ENCODE results near the gene SLC12A7. TPM values are rescaled to one million over a fixed set of nuclear protein-coding genes. Genes with fewer than 3 reads are reported as not detected.
A peak's percentile ranks its signal among the peaks of the same experiment; 100 is the strongest.

Gene SLC12A7
- total RNA-seq, 1 experiment from 2014 or later, result 30.8 TPM

GRCh38 chr5:1135696-1136525, 24.0 kb upstream of the SLC12A7 start:
- H2AK5ac ChIP-seq (ENCODE audit: insufficient read length, low read length), result no peak overlapping the region
- H3K4me2 ChIP-seq (ENCODE audit: insufficient read depth, insufficient read length, low read length), result no peak overlapping the region
- H2BK120ac ChIP-seq (ENCODE audit: low read depth, low read length, poor library complexity, severe bottlenecking), result no peak overlapping the region
- no peaks in the 10 kb centered on the region for H3K9me3 ChIP-seq (ENCODE audit: control insufficient read depth, low read depth, low read length)
- no peak overlapping the region for H3K56ac ChIP-seq (ENCODE audit: insufficient read length, low read depth, low read length)
- no peak overlapping the region for H2BK5ac ChIP-seq (ENCODE audit: insufficient read length, low read length)
- no peak overlapping the region for H3T11ph ChIP-seq (ENCODE audit: low read length)
- H3K27me3 Mint-ChIP-seq (ENCODE audit: low read depth), result peaks cover 4% of the 10 kb centered on the region
- H4K5ac ChIP-seq (ENCODE audit: insufficient read length, low read depth, low read length), result no peak overlapping the region
- peak overlapping the region in 1 of 2 experiments; percentile 45; a peak in 1 of 5 replicates for H3K4me3 Mint-ChIP-seq
- H3K18ac ChIP-seq (ENCODE audit: insufficient read length, low read depth, low read length), result no peak overlapping the region
- no peak overlapping the region for H3K14ac ChIP-seq (ENCODE audit: insufficient read depth, low read length)
- no peak overlapping the region for H2BK20ac ChIP-seq (ENCODE audit: low read depth, low read length, poor library complexity, severe bottlenecking)
- no peaks in the 10 kb centered on the region for H3K36me3 Mint-ChIP-seq (ENCODE audit: insufficient read depth in 1 of 3, low read depth in 3 of 3)
- no peak overlapping the region for H3K23ac ChIP-seq (ENCODE audit: insufficient read length, low read depth, low read length)
- H3K79me1 ChIP-seq (ENCODE audit: insufficient read depth, low read depth, low read length, poor library complexity, severe bottlenecking), result no peaks in the 10 kb centered on the region
- H3K4ac ChIP-seq (ENCODE audit: low read depth, low read length), result no peak overlapping the region
- H3K27ac ChIP-seq (ENCODE audit: insufficient read length, low read depth, low read length), result no peak overlapping the region
- H4K8ac ChIP-seq (replicated peaks; ENCODE audit: insufficient read length, low read depth, low read length), result no peak overlapping the region
- H3K9ac ChIP-seq (ENCODE audit: extremely low read depth, insufficient read length, low read length), result no peak overlapping the region
- no peaks in the 10 kb centered on the region for H3K4me1 ChIP-seq (ENCODE audit: insufficient read depth, low read length)
- no CpG with 5 or more reads among the region's 27 CpGs for WGBS (ENCODE audit: extremely low coverage, insufficient read length, low lambda C conversion rate)
- H4K20me1 ChIP-seq (ENCODE audit: control insufficient read depth, insufficient read depth, insufficient read length), result peaks cover 4% of the 10 kb centered on the region
- no peak overlapping the region for H4K91ac ChIP-seq (ENCODE audit: insufficient read length, low read depth, low read length)
- H3K4me1 Mint-ChIP-seq, result peaks cover 8 to 47% of the 10 kb centered on the region in 2 experiments
- peak overlapping the region in 2 of 3 experiments; percentile 26 to 81; a peak in 4 of 7 replicates for H3K27ac Mint-ChIP-seq
- TF ChIP-seq, protein P1, sequence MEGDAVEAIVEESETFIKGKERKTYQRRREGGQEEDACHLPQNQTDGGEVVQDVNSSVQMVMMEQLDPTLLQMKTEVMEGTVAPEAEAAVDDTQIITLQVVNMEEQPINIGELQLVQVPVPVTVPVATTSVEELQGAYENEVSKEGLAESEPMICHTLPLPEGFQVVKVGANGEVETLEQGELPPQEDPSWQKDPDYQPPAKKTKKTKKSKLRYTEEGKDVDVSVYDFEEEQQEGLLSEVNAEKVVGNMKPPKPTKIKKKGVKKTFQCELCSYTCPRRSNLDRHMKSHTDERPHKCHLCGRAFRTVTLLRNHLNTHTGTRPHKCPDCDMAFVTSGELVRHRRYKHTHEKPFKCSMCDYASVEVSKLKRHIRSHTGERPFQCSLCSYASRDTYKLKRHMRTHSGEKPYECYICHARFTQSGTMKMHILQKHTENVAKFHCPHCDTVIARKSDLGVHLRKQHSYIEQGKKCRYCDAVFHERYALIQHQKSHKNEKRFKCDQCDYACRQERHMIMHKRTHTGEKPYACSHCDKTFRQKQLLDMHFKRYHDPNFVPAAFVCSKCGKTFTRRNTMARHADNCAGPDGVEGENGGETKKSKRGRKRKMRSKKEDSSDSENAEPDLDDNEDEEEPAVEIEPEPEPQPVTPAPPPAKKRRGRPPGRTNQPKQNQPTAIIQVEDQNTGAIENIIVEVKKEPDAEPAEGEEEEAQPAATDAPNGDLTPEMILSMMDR (conservative IDR thresholded peaks at IDR 0.05), result no peak
- no peak overlapping the region for H2BK12ac ChIP-seq (ENCODE audit: insufficient read length, low read depth, low read length)
- no peaks in the 10 kb centered on the region for H3K27me3 ChIP-seq (ENCODE audit: insufficient read depth, low read length)
- H3K79me2 ChIP-seq (ENCODE audit: insufficient read depth, low read length), result no peaks in the 10 kb centered on the region
- no peak overlapping the region for H2BK15ac ChIP-seq (ENCODE audit: low read depth, low read length)
- H3K9me3 Mint-ChIP-seq, result peaks cover 0 to 4% of the 10 kb centered on the region in 2 experiments; a peak in 2 of 5 replicates
- H2AFZ ChIP-seq (ENCODE audit: low read length), result no peak overlapping the region
- no peak for DNase-seq
- H3K23me2 ChIP-seq (ENCODE audit: insufficient read length, low read depth, low read length, poor library complexity, severe bottlenecking), result no peaks in the 10 kb centered on the region

Measured in H9 (cell line).